Keratinocyte (primary cell): Measurements from ENCODE around the gene SOX15. TPM values are rescaled to one million over a fixed set of nuclear protein-coding genes. Genes with fewer than 3 reads are reported as not detected.

Source experiments
- DNase-seq: peaks from one replicate; pipeline ENCODE4 v3.0.0-alpha.2; 2011; ENCODE audit warnings: low read depth, missing footprints, low spot score
- FAIRE-seq: peaks from 2 replicates; lab custom pipeline; 2011; peaks lifted over from hg19 to GRCh38; lab: Jason Lieb, UNC
- H2AFZ ChIP-seq: 2 replicates; pipeline ENCODE4 v1.6.0; 2012; ENCODE audit warnings: low read length, control low read depth, inconsistent platforms; ENCODE audit not compliant: control insufficient read depth
- H3K27ac ChIP-seq: 2 replicates; pipeline ENCODE4 v1.5.1; 2011; ENCODE audit warnings: low read length; ENCODE audit not compliant: control insufficient read depth, insufficient read depth
- H3K27me3 ChIP-seq: 3 replicates; pipeline ENCODE4 v1.6.0; 2011; ENCODE audit warnings: low read length; ENCODE audit not compliant: control insufficient read depth, insufficient read depth; ENCODE audit errors: extremely low read depth
- H3K36me3 ChIP-seq, 2 experiments: 2 replicates in 1 of 2; 3 replicates in 1 of 2; pipeline ENCODE4 v1.5.1; 2011; ENCODE audit warnings: low read length in 2 of 2, mild to moderate bottlenecking in 1 of 2; ENCODE audit not compliant: control insufficient read depth in 2 of 2, insufficient read depth in 2 of 2; ENCODE audit errors: extremely low read depth in 1 of 2
- H3K4me1 ChIP-seq: 3 replicates; pipeline ENCODE4 v1.5.1; 2011; ENCODE audit warnings: low read length; ENCODE audit not compliant: control insufficient read depth, insufficient read depth; ENCODE audit errors: extremely low read depth
- H3K4me2 ChIP-seq: 3 replicates; pipeline ENCODE4 v1.6.0; 2011; ENCODE audit warnings: low read depth, low read length; ENCODE audit not compliant: control insufficient read depth, insufficient read depth; ENCODE audit errors: extremely low read depth
- H3K4me3 ChIP-seq, 3 experiments: fragments of 200-600 bp in 1 of 3; sonication (generic) in 1 of 3; 2 replicates in 2 of 3; 3 replicates in 1 of 3; pipeline ENCODE4 v1.5.1; 2011 to 2016; ENCODE audit warnings: low read length in 3 of 3, mild to moderate bottlenecking in 3 of 3, control low read depth in 2 of 3, inconsistent platforms in 1 of 3, low read depth in 1 of 3, mixed read lengths in 1 of 3, mixed run types in 1 of 3, moderate library complexity in 1 of 3; ENCODE audit not compliant: control insufficient read depth in 2 of 3, insufficient read depth in 2 of 3; ENCODE audit errors: extremely low read depth in 1 of 3
- H3K79me2 ChIP-seq: 2 replicates; pipeline ENCODE4 v1.6.0; 2012; ENCODE audit warnings: low read length; ENCODE audit not compliant: control insufficient read depth, insufficient read depth
- H3K9ac ChIP-seq: 3 replicates; pipeline ENCODE4 v1.6.0; 2011; ENCODE audit warnings: low read length; ENCODE audit not compliant: control insufficient read depth, insufficient read depth; ENCODE audit errors: extremely low read depth
- H3K9me1 ChIP-seq: 3 replicates; pipeline ENCODE4 v1.6.0; 2011; ENCODE audit warnings: low read length; ENCODE audit not compliant: control insufficient read depth, insufficient read depth; ENCODE audit errors: extremely low read depth
- H3K9me3 ChIP-seq: 2 replicates; pipeline ENCODE4 v1.5.1; 2012; ENCODE audit warnings: low read depth, low read length; ENCODE audit not compliant: control insufficient read depth
- H4K20me1 ChIP-seq: 3 replicates; pipeline ENCODE4 v1.6.0; 2011; ENCODE audit warnings: low read length; ENCODE audit not compliant: control insufficient read depth, insufficient read depth; ENCODE audit errors: extremely low read depth
- EZH2 ChIP-seq: IDR thresholded peaks from one replicate; pipeline ENCODE4 v1.6.1; 2012; ENCODE audit warnings: inconsistent platforms, mild to moderate bottlenecking, low read length, moderate library complexity
- dilution Hi-C: fragments of 300-500 bp; cut with MboI; formaldehyde crosslinking; loops from one replicate; pipeline ENCODE4 v1.7.0; 2020; ENCODE audit warnings: low sequenced_read_pairs; ENCODE audit not compliant: extremely low pct_ligation_motif_present
- polyA plus RNA-seq, 5 experiments: library from polyadenylated mRNA; depleted of rRNA in 3 of 5; stranded (reverse) in 3 of 5; stranded (forward) in 1 of 5; unstranded in 1 of 5; fragments of >200 nt; gene quantifications; 1 replicate in 1 of 5; 2 replicates in 3 of 5; 3 replicates in 1 of 5; pipeline versions ENCODE4 v1.2.1 to v1.2.3, GENCODE V29; 2011 to 2012; ENCODE audit warnings: missing spikeins in 2 of 5, low read depth in 1 of 5, low replicate concordance in 1 of 5
- TF ChIP-seq, protein P1 (sequence below), 3 experiments: IDR thresholded peaks in 1 of 3; conservative IDR thresholded peaks in 1 of 3; optimal IDR thresholded peaks in 1 of 3; 2 replicates in 2 of 3; 3 replicates in 1 of 3; pipeline versions ENCODE3 to v1.5.1; 2011; ENCODE audit warnings: low read length in 3 of 3, mild to moderate bottlenecking in 3 of 3, moderate library complexity in 2 of 3, control low read depth in 1 of 3, inconsistent platforms in 1 of 3; ENCODE audit not compliant: insufficient read depth in 2 of 3; ENCODE audit errors: extremely low read depth in 1 of 3

Gene SOX15
- polyA plus RNA-seq, 1 donor (not counting 4 experiments of a cell fraction or from before 2014, with no cell fraction given), result 86.2 TPM

GRCh38 chr17:7572588-7573323 is 17.1 kb downstream of the SOX15 start:
- H3K9ac ChIP-seq, result peak overlapping the region; percentile 98
- peak; percentile 94 for FAIRE-seq
- H2AFZ ChIP-seq, result no peak overlapping the region
- H3K4me3 ChIP-seq, result peak overlapping the region; percentile 85 to 96 (median 91)
- DNase-seq, result peak; percentile 95
- peaks cover 33% of the 10 kb centered on the region for H3K4me1 ChIP-seq
- H3K27ac ChIP-seq, result peak overlapping the region; percentile 93
- H3K9me3 ChIP-seq, result no peaks in the 10 kb centered on the region
- peaks cover 45 to 59% of the 10 kb centered on the region in 2 experiments for H3K36me3 ChIP-seq
- dilution Hi-C loops, result no loop called here
- H3K79me2 ChIP-seq, result peaks cover 57% of the 10 kb centered on the region
- H3K9me1 ChIP-seq, result no peaks in the 10 kb centered on the region
- H3K4me2 ChIP-seq, result no peak overlapping the region
- TF ChIP-seq, protein P1, sequence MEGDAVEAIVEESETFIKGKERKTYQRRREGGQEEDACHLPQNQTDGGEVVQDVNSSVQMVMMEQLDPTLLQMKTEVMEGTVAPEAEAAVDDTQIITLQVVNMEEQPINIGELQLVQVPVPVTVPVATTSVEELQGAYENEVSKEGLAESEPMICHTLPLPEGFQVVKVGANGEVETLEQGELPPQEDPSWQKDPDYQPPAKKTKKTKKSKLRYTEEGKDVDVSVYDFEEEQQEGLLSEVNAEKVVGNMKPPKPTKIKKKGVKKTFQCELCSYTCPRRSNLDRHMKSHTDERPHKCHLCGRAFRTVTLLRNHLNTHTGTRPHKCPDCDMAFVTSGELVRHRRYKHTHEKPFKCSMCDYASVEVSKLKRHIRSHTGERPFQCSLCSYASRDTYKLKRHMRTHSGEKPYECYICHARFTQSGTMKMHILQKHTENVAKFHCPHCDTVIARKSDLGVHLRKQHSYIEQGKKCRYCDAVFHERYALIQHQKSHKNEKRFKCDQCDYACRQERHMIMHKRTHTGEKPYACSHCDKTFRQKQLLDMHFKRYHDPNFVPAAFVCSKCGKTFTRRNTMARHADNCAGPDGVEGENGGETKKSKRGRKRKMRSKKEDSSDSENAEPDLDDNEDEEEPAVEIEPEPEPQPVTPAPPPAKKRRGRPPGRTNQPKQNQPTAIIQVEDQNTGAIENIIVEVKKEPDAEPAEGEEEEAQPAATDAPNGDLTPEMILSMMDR (optimal IDR thresholded peaks at IDR 0.05 in 1 of 3, IDR thresholded peaks at IDR 0.05 in 1 of 3, conservative IDR thresholded peaks at IDR 0.05 in 1 of 3; ENCODE audit: extremely low read depth in 1 of 3, insufficient read depth in 2 of 3, low read length in 3 of 3), result no peak
- no peak for TF ChIP-seq EZH2
- H3K27me3 ChIP-seq, result no peaks in the 10 kb centered on the region
- H4K20me1 ChIP-seq, result peaks cover 39% of the 10 kb centered on the region

DNA sequence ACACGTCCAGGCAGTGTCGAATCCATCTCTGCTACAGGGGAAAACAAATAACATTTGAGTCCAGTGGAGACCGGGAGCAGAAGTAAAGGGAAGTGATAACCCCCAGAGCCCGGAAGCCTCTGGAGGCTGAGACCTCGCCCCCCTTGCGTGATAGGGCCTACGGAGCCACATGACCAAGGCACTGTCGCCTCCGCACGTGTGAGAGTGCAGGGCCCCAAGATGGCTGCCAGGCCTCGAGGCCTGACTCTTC is 17.6 kb downstream of the SOX15 start:
- no peak for TF ChIP-seq EZH2
- TF ChIP-seq, protein P1 (optimal IDR thresholded peaks at IDR 0.05 in 1 of 3, IDR thresholded peaks at IDR 0.05 in 1 of 3, conservative IDR thresholded peaks at IDR 0.05 in 1 of 3; ENCODE audit: extremely low read depth in 1 of 3, insufficient read depth in 2 of 3, low read length in 3 of 3), result no peak
- H3K27me3 ChIP-seq, result no peaks in the 10 kb centered on the region
- H3K36me3 ChIP-seq, result peaks cover 43 to 58% of the 10 kb centered on the region in 2 experiments
- no peaks in the 10 kb centered on the region for H3K9me3 ChIP-seq
- peaks cover 34% of the 10 kb centered on the region for H4K20me1 ChIP-seq
- DNase-seq (no peak), FAIRE-seq (no peak)
- peaks cover 33% of the 10 kb centered on the region for H3K4me1 ChIP-seq
- peak overlapping the region; percentile 93 for H3K4me2 ChIP-seq
- H3K4me3 ChIP-seq, result peak overlapping the region; percentile 75 to 96 (median 84)
- H3K9ac ChIP-seq, result peak overlapping the region; percentile 88
- no peaks in the 10 kb centered on the region for H3K9me1 ChIP-seq
- H3K27ac ChIP-seq, result peak overlapping the region; percentile 94
- dilution Hi-C loops, result no loop called here
- H2AFZ ChIP-seq, result peak overlapping the region; percentile 45
- peaks cover 58% of the 10 kb centered on the region for H3K79me2 ChIP-seq
